ENCODE data around the gene PDZD2. TPM values are rescaled to one million over a fixed set of nuclear protein-coding genes. Genes with fewer than 3 reads are reported as not detected.

Gene PDZD2
- polyA plus RNA-seq, 1 donor from 2014 or later = 3.1 TPM

DNA sequence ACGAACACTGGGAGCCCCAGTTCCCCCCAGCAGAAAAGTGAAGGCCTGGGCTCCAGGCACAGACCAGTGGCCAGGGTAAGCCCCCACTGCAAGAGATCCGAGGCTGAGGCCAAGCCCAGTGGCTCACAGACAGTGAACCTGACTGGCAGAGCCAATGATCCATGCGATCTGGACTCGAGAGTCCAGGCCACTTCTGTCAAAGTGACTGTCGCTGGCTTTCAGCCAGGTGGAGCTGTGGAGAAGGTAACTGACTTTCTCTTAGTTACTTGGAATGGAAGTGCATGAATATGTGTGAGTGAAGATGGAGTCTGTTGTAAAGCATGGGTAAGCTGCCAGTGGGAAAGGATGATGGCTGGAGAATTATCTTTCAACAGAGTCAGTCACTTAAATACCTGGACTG is 435.5 kb downstream of the PDZD2 start:
- no peak overlapping the region for H3K4me3 ChIP-seq (ENCODE audit: low read length)
- H3K27me3 ChIP-seq (ENCODE audit: insufficient read depth, low read depth, low read length) = no peaks in the 10 kb centered on the region
- H3K9me3 ChIP-seq (ENCODE audit: low read length) = no peaks in the 10 kb centered on the region
- H2AFZ ChIP-seq (ENCODE audit: low read depth, low read length) = no peak overlapping the region
- H3F3A ChIP-seq (ENCODE audit: insufficient read depth, low read length, poor library complexity, severe bottlenecking) = no peaks in the 10 kb centered on the region
- H3K36me3 ChIP-seq (ENCODE audit: insufficient read depth, low read length) = no peaks in the 10 kb centered on the region
- TF ChIP-seq REST (IDR thresholded peaks at IDR 0.05; ENCODE audit: borderline replicate concordance) = no peak
- no peak for TF ChIP-seq TAF1 (IDR thresholded peaks at IDR 0.05; ENCODE audit: low read depth)
- TF ChIP-seq, protein P1, sequence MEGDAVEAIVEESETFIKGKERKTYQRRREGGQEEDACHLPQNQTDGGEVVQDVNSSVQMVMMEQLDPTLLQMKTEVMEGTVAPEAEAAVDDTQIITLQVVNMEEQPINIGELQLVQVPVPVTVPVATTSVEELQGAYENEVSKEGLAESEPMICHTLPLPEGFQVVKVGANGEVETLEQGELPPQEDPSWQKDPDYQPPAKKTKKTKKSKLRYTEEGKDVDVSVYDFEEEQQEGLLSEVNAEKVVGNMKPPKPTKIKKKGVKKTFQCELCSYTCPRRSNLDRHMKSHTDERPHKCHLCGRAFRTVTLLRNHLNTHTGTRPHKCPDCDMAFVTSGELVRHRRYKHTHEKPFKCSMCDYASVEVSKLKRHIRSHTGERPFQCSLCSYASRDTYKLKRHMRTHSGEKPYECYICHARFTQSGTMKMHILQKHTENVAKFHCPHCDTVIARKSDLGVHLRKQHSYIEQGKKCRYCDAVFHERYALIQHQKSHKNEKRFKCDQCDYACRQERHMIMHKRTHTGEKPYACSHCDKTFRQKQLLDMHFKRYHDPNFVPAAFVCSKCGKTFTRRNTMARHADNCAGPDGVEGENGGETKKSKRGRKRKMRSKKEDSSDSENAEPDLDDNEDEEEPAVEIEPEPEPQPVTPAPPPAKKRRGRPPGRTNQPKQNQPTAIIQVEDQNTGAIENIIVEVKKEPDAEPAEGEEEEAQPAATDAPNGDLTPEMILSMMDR (IDR thresholded peaks at IDR 0.05; ENCODE audit: poor library complexity, severe bottlenecking) = no peak
- no peak for TF ChIP-seq POLR2AphosphoS5 (IDR thresholded peaks at IDR 0.05)
- TF ChIP-seq EZH2 (IDR thresholded peaks at IDR 0.05; ENCODE audit: borderline replicate concordance, insufficient read depth, low read length, poor library complexity, severe bottlenecking) = no peak
- TF ChIP-seq SMC3 (conservative IDR thresholded peaks at IDR 0.05; ENCODE audit: poor library complexity) = no peak
- no peak for TF ChIP-seq RAD21 (conservative IDR thresholded peaks at IDR 0.05)
- no peak for TF ChIP-seq EP300 (conservative IDR thresholded peaks at IDR 0.05; ENCODE audit: poor library complexity, severe bottlenecking)
- no peak for TF ChIP-seq MXI1 (conservative IDR thresholded peaks at IDR 0.05; ENCODE audit: poor library complexity, severe bottlenecking)
- H3K27ac ChIP-seq (ENCODE audit: low read length) = no peak overlapping the region
- H3K9ac ChIP-seq (ENCODE audit: low read length) = no peak overlapping the region
- H4K20me1 ChIP-seq (ENCODE audit: insufficient read depth) = no peaks in the 10 kb centered on the region
- H3K9me2 ChIP-seq (ENCODE audit: insufficient read depth, low read length) = no peaks in the 10 kb centered on the region
- no peaks in the 10 kb centered on the region for H3K79me2 ChIP-seq (replicated peaks; ENCODE audit: insufficient read depth, low read length)
- H3K4me2 ChIP-seq (ENCODE audit: low read length) = no peak overlapping the region

GRCh38 chr5:32076699-32077695 is 438.1 kb downstream of the PDZD2 start:
- Histone ChIP-seq H3K9ac (ENCODE audit: low read length) (no peak overlapping the region), H3K4me2 (ENCODE audit: low read length) (no peak overlapping the region), H2AFZ (ENCODE audit: low read depth, low read length) (no peak overlapping the region), H3K27me3 (ENCODE audit: insufficient read depth, low read depth, low read length) (no peaks in the 10 kb centered on the region), H3K4me3 (ENCODE audit: low read length) (no peak overlapping the region), H3K36me3 (ENCODE audit: insufficient read depth, low read length) (no peaks in the 10 kb centered on the region), H3F3A (ENCODE audit: insufficient read depth, low read length, poor library complexity, severe bottlenecking) (no peaks in the 10 kb centered on the region), H4K20me1 (ENCODE audit: insufficient read depth) (no peaks in the 10 kb centered on the region), H3K9me2 (ENCODE audit: insufficient read depth, low read length) (no peaks in the 10 kb centered on the region), H3K79me2 (replicated peaks; ENCODE audit: insufficient read depth, low read length) (no peaks in the 10 kb centered on the region), H3K27ac (ENCODE audit: low read length) (no peak overlapping the region), H3K9me3 (ENCODE audit: low read length) (no peaks in the 10 kb centered on the region)
- TF ChIP-seq MXI1 (conservative IDR thresholded peaks at IDR 0.05; ENCODE audit: poor library complexity, severe bottlenecking) (no peak), REST (IDR thresholded peaks at IDR 0.05; ENCODE audit: borderline replicate concordance) (no peak), TAF1 (IDR thresholded peaks at IDR 0.05; ENCODE audit: low read depth) (no peak), SMC3 (conservative IDR thresholded peaks at IDR 0.05; ENCODE audit: poor library complexity) (peak; percentile 91), POLR2AphosphoS5 (IDR thresholded peaks at IDR 0.05) (no peak), EZH2 (IDR thresholded peaks at IDR 0.05; ENCODE audit: borderline replicate concordance, insufficient read depth, low read length, poor library complexity, severe bottlenecking) (no peak), EP300 (conservative IDR thresholded peaks at IDR 0.05; ENCODE audit: poor library complexity, severe bottlenecking) (no peak), RAD21 (conservative IDR thresholded peaks at IDR 0.05) (peak; percentile 92)
- TF ChIP-seq, protein P1 (IDR thresholded peaks at IDR 0.05; ENCODE audit: poor library complexity, severe bottlenecking) = peak; percentile 93
